ENCODE measurements around the gene MARK4. TPM values are rescaled to one million over a fixed set of nuclear protein-coding genes. Genes with fewer than 3 reads are reported as not detected.
"Not testable (repeated sequence)": the region's sequence is repeated elsewhere in the genome, so short reads cannot be mapped to it uniquely, and the experiment has no call there.

MARK4 gene
- total RNA-seq, 4 donors from 2014 or later, result 12.2 to 42.5 (median 22.1) TPM

- Histone ChIP-seq H3K27ac (peak overlapping the region; percentile 76 to 100 (median 98)), H3K27me3 (no peaks in the 10 kb centered on the region), H3K4me3 (no peak overlapping the region), H3K36me3 (peaks cover 0 to 11% of the 10 kb centered on the region in 2 donors), H3K4me1 (peaks cover 20 to 21% of the 10 kb centered on the region in 2 donors), H3K9me3 (no peaks in the 10 kb centered on the region)
- in situ Hi-C loops (cut with MboI; ENCODE audit: low sequenced_read_pairs in 4 of 4) (no loop called here), intact Hi-C loops (cut with DNase I; ENCODE audit: low total_unique reads) (loop anchor here (5.0 kb wide), 1 partner anchor 116 kb away; the partner anchor contains the start of gene ERCC1)
- TF ChIP-seq POLR2A (IDR thresholded peaks at IDR 0.05) (no peak), CTCF (IDR thresholded peaks at IDR 0.05 in 4 of 5, conservative IDR thresholded peaks at IDR 0.05 in 1 of 5) (no peak)
- ATAC-seq (peak in 1 of 2 donors; percentile 8), DNase-seq (peak in 1 of 2 donors; percentile 70)
Observed at GRCh38 chr19:45306518-45307027, 55.5 kb downstream of the MARK4 start.

- H3K9me3 ChIP-seq, result no peaks in the 10 kb centered on the region
- no peaks in the 10 kb centered on the region for H3K27me3 ChIP-seq
- H3K4me1 ChIP-seq, result peaks cover 20 to 29% of the 10 kb centered on the region in 2 donors
- intact Hi-C loops (cut with DNase I; ENCODE audit: low total_unique reads), result loop anchor here (5.0 kb wide), 1 partner anchor 115 kb away; the partner anchor contains the start of gene ERCC1
- H3K4me3 ChIP-seq, result no peak overlapping the region
- no peak for DNase-seq
- no peak for TF ChIP-seq POLR2A (IDR thresholded peaks at IDR 0.05)
- H3K27ac ChIP-seq, result peak overlapping the region in 3 of 4 donors; percentile 97 to 100 (median 99)
- no peak for ATAC-seq
- in situ Hi-C loops (cut with MboI; ENCODE audit: low sequenced_read_pairs in 4 of 4), result no loop called here
- peaks cover 0 to 11% of the 10 kb centered on the region in 2 donors for H3K36me3 ChIP-seq
Observed at GRCh38 chr19:45307361-45307760, 56.3 kb downstream of the MARK4 start.

GRCh38 chr19:45309322-45309721 lies 58.3 kb downstream of the MARK4 start:
- H3K4me3 ChIP-seq; ATAC-seq; DNase-seq; H3K27me3 ChIP-seq; H3K9me3 ChIP-seq; in situ Hi-C loops (cut with MboI; ENCODE audit: low sequenced_read_pairs in 4 of 4): not testable (repeated sequence)
- intact Hi-C loops (cut with DNase I; ENCODE audit: low total_unique reads), result loop anchor here (5.0 kb wide), 1 partner anchor 113 kb away; the partner anchor contains the start of gene ERCC1
- peak overlapping the region; percentile 97 to 100 (median 100) for H3K27ac ChIP-seq
- H3K36me3 ChIP-seq, result peaks cover 0 to 11% of the 10 kb centered on the region in 2 donors
- H3K4me1 ChIP-seq, result peaks cover 30 to 36% of the 10 kb centered on the region in 2 donors

GRCh38 chr19:45311621-45312020 lies 60.5 kb downstream of the MARK4 start:
- Histone ChIP-seq H3K9me3 (no peaks in the 10 kb centered on the region), H3K4me3 (no peak overlapping the region), H3K27me3 (no peaks in the 10 kb centered on the region), H3K4me1 (peaks cover 19 to 28% of the 10 kb centered on the region in 2 donors), H3K36me3 (peaks cover 0 to 14% of the 10 kb centered on the region in 2 donors), H3K27ac (peak overlapping the region; percentile 97 to 100 (median 100))
- DNase-seq (peak in 1 of 2 donors; percentile 66), ATAC-seq (peak in 1 of 2 donors; percentile 4)
- TF ChIP-seq CTCF (IDR thresholded peaks at IDR 0.05 in 4 of 5, conservative IDR thresholded peaks at IDR 0.05 in 1 of 5) (no peak), POLR2A (IDR thresholded peaks at IDR 0.05) (no peak)
- intact Hi-C loops (cut with DNase I; ENCODE audit: low total_unique reads) (no loop called here), in situ Hi-C loops (cut with MboI; ENCODE audit: low sequenced_read_pairs in 4 of 4) (no loop called here)

GRCh38 chr19:45312285-45312684 lies 61.2 kb downstream of the MARK4 start:
- Histone ChIP-seq H3K27ac (peak overlapping the region; percentile 97 to 100 (median 100)), H3K4me1 (peaks cover 19 to 32% of the 10 kb centered on the region in 2 donors)
- H3K36me3 ChIP-seq; H3K27me3 ChIP-seq; H3K9me3 ChIP-seq; in situ Hi-C loops (cut with MboI; ENCODE audit: low sequenced_read_pairs in 4 of 4); intact Hi-C loops (cut with DNase I; ENCODE audit: low total_unique reads); H3K4me3 ChIP-seq; ATAC-seq: not testable (repeated sequence)
- peak in 1 of 2 donors; percentile 57 for DNase-seq

GRCh38 chr19:45314708-45315245 lies 63.7 kb downstream of the MARK4 start:
- intact Hi-C loops (cut with DNase I; ENCODE audit: low total_unique reads), result no loop called here
- no peak for ATAC-seq
- TF ChIP-seq CTCF (IDR thresholded peaks at IDR 0.05 in 4 of 5, conservative IDR thresholded peaks at IDR 0.05 in 1 of 5) (no peak), POLR2A (IDR thresholded peaks at IDR 0.05) (no peak)
- H3K4me3 ChIP-seq, result no peak overlapping the region
- H3K27me3 ChIP-seq, result no peaks in the 10 kb centered on the region
- H3K27ac ChIP-seq, result peak overlapping the region; percentile 97 to 100 (median 100)
- H3K4me1 ChIP-seq, result peaks cover 29 to 45% of the 10 kb centered on the region in 2 donors
- H3K36me3 ChIP-seq, result peaks cover 0 to 26% of the 10 kb centered on the region in 2 donors
- in situ Hi-C loops (cut with MboI; ENCODE audit: low sequenced_read_pairs in 4 of 4), result no loop called here
- no peaks in the 10 kb centered on the region for H3K9me3 ChIP-seq
- DNase-seq, result no peak
